GM12891 (cell line): ENCODE results near the gene RTTN.

Experiments used
- PAX5 ChIP-seq: IDR thresholded peaks from 2 replicates; pipeline ENCODE4 v1.6.1; 2011; ENCODE audit warnings: low read length, moderate library complexity, mild to moderate bottlenecking; ENCODE audit not compliant: insufficient read depth, severe bottlenecking
- POLR2A ChIP-seq: IDR thresholded peaks from 2 replicates; pipeline ENCODE4 v1.6.1; 2011; ENCODE audit warnings: low read depth, low read length, control low read depth
- POLR2AphosphoS5 ChIP-seq: IDR thresholded peaks from 2 replicates; pipeline ENCODE4 v1.6.1; 2011; ENCODE audit warnings: low read depth, low read length, control low read depth
- TAF1 ChIP-seq: IDR thresholded peaks from 2 replicates; pipeline ENCODE4 v1.6.1; 2011; ENCODE audit warnings: low read depth, low read length, control low read depth

DNA sequence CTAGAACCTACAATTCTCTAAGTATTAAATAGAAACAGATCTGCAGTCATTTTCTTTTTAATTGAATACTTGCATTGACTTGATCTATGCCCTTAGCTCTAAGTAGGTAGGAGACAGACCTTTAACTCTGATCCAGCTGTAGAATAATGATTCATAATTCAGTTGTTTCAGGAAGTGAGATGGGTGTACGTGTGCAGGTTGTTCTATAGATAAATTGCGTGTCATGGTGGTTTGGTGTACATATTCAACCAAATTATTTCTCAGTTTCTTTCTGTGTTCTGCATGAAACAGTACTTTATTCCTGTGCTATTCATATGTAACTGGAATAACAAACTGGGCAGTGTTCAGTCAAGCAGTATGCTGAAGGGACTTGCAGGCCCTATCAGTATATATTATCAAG is 223.5 kb downstream of the RTTN start:
- TF ChIP-seq POLR2A (no peak), POLR2AphosphoS5 (no peak), TAF1 (no peak), PAX5 (no peak)
